HEK293 (cell line): Measurements from ENCODE around the gene OR3A1.

ENCODE experiments used
- CTCF ChIA-PET: fragments of 350-600 bp; formaldehyde crosslinking; extraction: SDS; loops from one replicate; lab custom pipeline; 2021; ENCODE audit warnings: antibody characterized with exemption; lab: Yijun Ruan, JAX
- POLR2A ChIA-PET: fragments of 300-600 bp; formaldehyde crosslinking; extraction: SDS; loops from one replicate; lab custom pipeline; 2020; ENCODE audit warnings: antibody characterized with exemption, inconsistent platforms; lab: Yijun Ruan, JAX
- H3K27ac ChIP-seq: fragments of 200-500 bp; sonication (Bioruptor generic); 2 replicates; pipeline ENCODE4 v1.5.1; 2014; ENCODE audit warnings: low read depth, low read length, control low read depth, inconsistent platforms; ENCODE audit errors: extremely low read depth
- H3K36me3 ChIP-seq, 2 experiments: fragments of 200-500 bp in 1 of 2; sonication (Bioruptor generic) in 1 of 2; 1 replicate in 1 of 2; 2 replicates in 1 of 2; pipeline ENCODE4 v1.5.1; 2014 to 2017; ENCODE audit warnings: inconsistent platforms in 2 of 2, low read length in 2 of 2; ENCODE audit not compliant: control insufficient read depth in 2 of 2, insufficient read depth in 1 of 2
- H3K4me1 ChIP-seq: fragments of 200-500 bp; sonication (Bioruptor generic); 2 replicates; pipeline ENCODE4 v1.5.1; 2014; ENCODE audit warnings: mild to moderate bottlenecking, low read length, inconsistent platforms; ENCODE audit not compliant: control insufficient read depth, insufficient read depth
- H3K4me3 ChIP-seq: 2 replicates; pipeline ENCODE4 v1.5.1; 2011; ENCODE audit warnings: low read depth, mild to moderate bottlenecking, control low read depth, low read length, moderate library complexity
- H3K9me3 ChIP-seq: fragments of 200-500 bp; sonication (Bioruptor generic); 2 replicates; pipeline ENCODE4 v1.5.1; 2014; ENCODE audit warnings: low read depth, low read length, inconsistent platforms; ENCODE audit not compliant: control insufficient read depth, insufficient read depth
- GLIS1 ChIP-seq: fragments of 450-650 bp; formaldehyde crosslinking; IDR thresholded peaks from 2 replicates; pipeline ENCODE4 v1.5.1; 2016; ENCODE audit warnings: missing biosample characterization, missing genetic modification characterization
- KLF8 ChIP-seq: fragments of 450-650 bp; formaldehyde crosslinking; IDR thresholded peaks from 2 replicates; pipeline ENCODE4 v1.5.1; 2016; ENCODE audit warnings: missing biosample characterization, missing genetic modification characterization
- MZF1 ChIP-seq: fragments of 450-650 bp; formaldehyde crosslinking; IDR thresholded peaks from 2 replicates; pipeline ENCODE4 v1.5.1; 2017; ENCODE audit warnings: missing biosample characterization, missing genetic modification characterization, borderline replicate concordance
- TRIM28 ChIP-seq: IDR thresholded peaks from 2 replicates; pipeline ENCODE4 v1.6.1; 2011; ENCODE audit warnings: low read length, control low read depth, borderline replicate concordance
- ZBTB17 ChIP-seq: fragments of 450-650 bp; formaldehyde crosslinking; IDR thresholded peaks from 2 replicates; pipeline ENCODE4 v1.5.1; 2016; ENCODE audit warnings: missing biosample characterization, missing genetic modification characterization
- ZNF121 ChIP-seq: fragments of 450-650 bp; formaldehyde crosslinking; IDR thresholded peaks from 2 replicates; pipeline ENCODE4 v1.5.1; 2016; ENCODE audit warnings: missing biosample characterization, missing genetic modification characterization
- ZNF140 ChIP-seq: fragments of 450-650 bp; formaldehyde crosslinking; IDR thresholded peaks from 2 replicates; pipeline ENCODE4 v1.5.1; 2016; ENCODE audit warnings: missing biosample characterization, missing genetic modification characterization
- ZNF174 ChIP-seq: fragments of 450-650 bp; formaldehyde crosslinking; IDR thresholded peaks from 2 replicates; pipeline ENCODE4 v1.5.0; 2017; ENCODE audit warnings: missing biosample characterization, mild to moderate bottlenecking, missing genetic modification characterization
- ZNF292 ChIP-seq: fragments of 450-650 bp; formaldehyde crosslinking; IDR thresholded peaks from 2 replicates; pipeline ENCODE4 v1.5.1; 2016; ENCODE audit warnings: low read depth, missing biosample characterization, missing genetic modification characterization, borderline replicate concordance
- ZNF302 ChIP-seq: fragments of 450-650 bp; formaldehyde crosslinking; IDR thresholded peaks from 2 replicates; pipeline ENCODE4 v1.5.1; 2016; ENCODE audit warnings: missing biosample characterization, missing genetic modification characterization, low read depth
- ZNF416 ChIP-seq: fragments of 450-650 bp; formaldehyde crosslinking; IDR thresholded peaks from 2 replicates; pipeline ENCODE4 v1.5.1; 2016; ENCODE audit warnings: missing biosample characterization, missing genetic modification characterization
- ZSCAN30 ChIP-seq: fragments of 450-650 bp; IDR thresholded peaks from 2 replicates; pipeline ENCODE4 v1.5.1; 2018; ENCODE audit warnings: missing biosample characterization, mild to moderate bottlenecking, missing genetic modification characterization, moderate library complexity
- TF ChIP-seq, protein P1 (sequence below): fragments of 450-650 bp; formaldehyde crosslinking; conservative IDR thresholded peaks from 2 replicates; pipeline ENCODE4 v1.5.1; 2016; ENCODE audit warnings: low read depth, missing biosample characterization, missing genetic modification characterization
- TF ChIP-seq, protein P2 (sequence below): fragments of 450-650 bp; formaldehyde crosslinking; IDR thresholded peaks from 2 replicates; pipeline ENCODE4 v1.5.1; 2016; ENCODE audit warnings: missing biosample characterization, missing genetic modification characterization
- TF ChIP-seq, protein P3 (sequence below): fragments of 450-650 bp; formaldehyde crosslinking; IDR thresholded peaks from 2 replicates; pipeline ENCODE4 v1.5.1; 2016; ENCODE audit warnings: missing biosample characterization, missing genetic modification characterization

The OR3A1 gene

DNA sequence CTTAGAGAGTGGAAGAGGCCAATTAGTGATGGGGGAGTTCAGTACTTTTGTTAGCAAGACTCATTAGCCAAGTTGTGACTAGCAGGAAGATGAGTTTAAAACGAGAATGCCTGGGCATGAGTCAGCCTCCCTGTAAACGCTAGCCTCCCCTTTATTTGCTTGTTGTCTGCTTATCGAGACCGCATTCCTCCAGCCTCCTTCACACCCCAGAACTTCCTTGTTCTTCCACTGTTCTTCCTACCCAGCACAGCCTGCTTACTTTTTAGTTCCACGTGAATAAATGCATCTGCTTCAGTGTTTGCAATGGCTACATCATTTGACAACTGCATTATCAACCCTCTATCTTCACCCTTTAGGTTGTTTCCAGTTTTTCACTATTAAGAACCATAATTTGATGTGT, 20.2 kb upstream of the OR3A1 start (continued):
- TF ChIP-seq ZNF121 (tag by site-specific recombination), result no peak
- TF ChIP-seq, protein P1, sequence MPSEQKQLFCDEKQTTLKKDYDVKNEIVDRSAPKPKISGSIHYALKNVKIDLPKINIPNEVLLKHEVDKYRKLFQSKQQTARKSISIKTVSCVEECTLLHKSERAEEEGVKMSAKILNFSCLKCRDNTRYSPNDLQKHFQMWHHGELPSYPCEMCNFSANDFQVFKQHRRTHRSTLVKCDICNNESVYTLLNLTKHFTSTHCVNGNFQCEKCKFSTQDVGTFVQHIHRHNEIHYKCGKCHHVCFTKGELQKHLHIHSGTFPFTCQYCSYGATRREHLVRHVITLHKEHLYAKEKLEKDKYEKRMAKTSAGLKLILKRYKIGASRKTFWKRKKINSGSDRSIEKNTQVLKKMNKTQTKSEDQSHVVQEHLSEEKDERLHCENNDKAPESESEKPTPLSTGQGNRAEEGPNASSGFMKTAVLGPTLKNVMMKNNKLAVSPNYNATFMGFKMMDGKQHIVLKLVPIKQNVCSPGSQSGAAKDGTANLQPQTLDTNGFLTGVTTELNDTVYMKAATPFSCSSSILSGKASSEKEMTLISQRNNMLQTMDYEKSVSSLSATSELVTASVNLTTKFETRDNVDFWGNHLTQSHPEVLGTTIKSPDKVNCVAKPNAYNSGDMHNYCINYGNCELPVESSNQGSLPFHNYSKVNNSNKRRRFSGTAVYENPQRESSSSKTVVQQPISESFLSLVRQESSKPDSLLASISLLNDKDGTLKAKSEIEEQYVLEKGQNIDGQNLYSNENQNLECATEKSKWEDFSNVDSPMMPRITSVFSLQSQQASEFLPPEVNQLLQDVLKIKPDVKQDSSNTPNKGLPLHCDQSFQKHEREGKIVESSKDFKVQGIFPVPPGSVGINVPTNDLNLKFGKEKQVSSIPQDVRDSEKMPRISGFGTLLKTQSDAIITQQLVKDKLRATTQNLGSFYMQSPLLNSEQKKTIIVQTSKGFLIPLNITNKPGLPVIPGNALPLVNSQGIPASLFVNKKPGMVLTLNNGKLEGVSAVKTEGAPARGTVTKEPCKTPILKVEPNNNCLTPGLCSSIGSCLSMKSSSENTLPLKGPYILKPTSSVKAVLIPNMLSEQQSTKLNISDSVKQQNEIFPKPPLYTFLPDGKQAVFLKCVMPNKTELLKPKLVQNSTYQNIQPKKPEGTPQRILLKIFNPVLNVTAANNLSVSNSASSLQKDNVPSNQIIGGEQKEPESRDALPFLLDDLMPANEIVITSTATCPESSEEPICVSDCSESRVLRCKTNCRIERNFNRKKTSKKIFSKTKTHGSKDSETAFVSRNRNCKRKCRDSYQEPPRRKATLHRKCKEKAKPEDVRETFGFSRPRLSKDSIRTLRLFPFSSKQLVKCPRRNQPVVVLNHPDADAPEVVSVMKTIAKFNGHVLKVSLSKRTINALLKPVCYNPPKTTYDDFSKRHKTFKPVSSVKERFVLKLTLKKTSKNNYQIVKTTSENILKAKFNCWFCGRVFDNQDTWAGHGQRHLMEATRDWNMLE (tag by site-specific recombination), result no peak

DNA sequence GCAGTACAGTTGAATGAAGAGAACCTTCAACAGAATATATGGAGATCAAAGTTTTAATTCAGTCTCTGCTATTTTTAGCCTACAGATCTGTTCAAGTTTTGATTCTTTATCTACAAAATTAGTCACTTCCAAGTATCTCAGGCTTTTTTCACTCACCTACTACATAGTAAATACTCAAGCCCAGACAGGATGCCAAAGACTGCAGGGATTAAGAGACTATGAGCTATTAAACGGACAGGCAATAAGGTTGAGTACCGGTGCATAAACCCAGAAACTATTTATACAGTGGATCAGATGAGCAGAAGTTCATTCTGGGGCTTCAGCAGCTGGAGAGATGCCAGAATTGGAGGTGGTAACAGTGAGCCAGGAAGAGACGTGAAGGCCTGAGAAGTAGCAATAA, 18.7 kb upstream of the OR3A1 start:
- no peaks in the 10 kb centered on the region for H3K4me1 ChIP-seq
- no peak overlapping the region for H3K4me3 ChIP-seq
- no peaks in the 10 kb centered on the region for H3K9me3 ChIP-seq
- no peak for TF ChIP-seq ZNF174 (tag by site-specific recombination)
- TF ChIP-seq ZBTB17 (tag by site-specific recombination), result 0 out of 2 replicates have a peak, but pooled peaks have one; percentile 16
- TF ChIP-seq, protein P1 (tag by site-specific recombination), result no peak
- H3K36me3 ChIP-seq, result no peaks in the 10 kb centered on the region
- ChIA-PET POLR2A (no interaction called here), CTCF (no interaction called here)
- no peak overlapping the region for H3K27ac ChIP-seq

DNA sequence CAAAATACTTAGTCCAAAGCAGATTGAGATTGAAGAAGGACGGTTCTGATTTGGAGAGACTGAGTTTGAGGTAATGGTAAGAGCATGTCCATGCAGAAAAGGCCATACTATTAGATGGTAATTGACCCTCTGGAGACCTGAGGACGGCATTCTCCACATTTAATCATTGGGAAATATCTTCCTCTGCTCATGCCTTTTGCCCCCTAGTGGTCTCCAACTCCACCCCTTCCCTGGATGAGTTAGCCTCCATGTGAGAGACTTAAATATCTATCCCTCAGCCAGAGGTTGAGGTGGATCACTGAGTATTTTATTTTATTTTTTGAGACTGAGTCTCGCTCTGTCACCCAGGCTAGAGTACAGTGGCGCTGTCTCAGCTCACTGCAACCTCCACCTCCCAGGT, 10.4 kb upstream of the OR3A1 start:
- Histone ChIP-seq H3K9me3 (no peaks in the 10 kb centered on the region), H3K36me3 (no peaks in the 10 kb centered on the region), H3K4me1 (no peaks in the 10 kb centered on the region), H3K27ac (no peak overlapping the region), H3K4me3 (no peak overlapping the region)
- ChIA-PET CTCF (no interaction called here), POLR2A (no interaction called here)
- TF ChIP-seq MZF1 (tag by site-specific recombination) (no peak), ZNF292 (no peak), ZBTB17 (tag by site-specific recombination) (no peak), ZNF302 (no peak), TRIM28 (no peak), GLIS1 (tag by site-specific recombination) (no peak), ZSCAN30 (no peak), ZNF416 (tag by site-specific recombination) (no peak), KLF8 (tag by site-specific recombination) (no peak), ZNF140 (tag by site-specific recombination) (no peak)
- TF ChIP-seq, protein P2, sequence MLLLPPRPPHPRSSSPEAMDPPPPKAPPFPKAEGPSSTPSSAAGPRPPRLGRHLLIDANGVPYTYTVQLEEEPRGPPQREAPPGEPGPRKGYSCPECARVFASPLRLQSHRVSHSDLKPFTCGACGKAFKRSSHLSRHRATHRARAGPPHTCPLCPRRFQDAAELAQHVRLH, result no peak
- TF ChIP-seq, protein P3, sequence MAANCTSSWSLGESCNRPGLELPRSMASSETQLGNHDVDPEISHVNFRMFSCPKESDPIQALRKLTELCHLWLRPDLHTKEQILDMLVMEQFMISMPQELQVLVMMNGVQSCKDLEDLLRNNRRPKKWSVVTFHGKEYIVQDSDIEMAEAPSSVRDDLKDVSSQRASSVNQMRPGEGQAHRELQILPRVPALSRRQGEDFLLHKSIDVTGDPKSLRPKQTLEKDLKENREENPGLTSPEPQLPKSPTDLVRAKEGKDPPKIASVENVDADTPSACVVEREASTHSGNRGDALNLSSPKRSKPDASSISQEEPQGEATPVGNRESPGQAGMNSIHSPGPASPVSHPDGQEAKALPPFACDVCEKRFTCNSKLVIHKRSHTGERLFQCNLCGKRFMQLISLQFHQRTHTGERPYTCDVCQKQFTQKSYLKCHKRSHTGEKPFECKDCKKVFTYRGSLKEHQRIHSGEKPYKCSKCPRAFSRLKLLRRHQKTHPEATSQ (tag by site-specific recombination), result no peak
- TF ChIP-seq, all 188 proteins: peak for 0
